A549 (cell line): ENCODE results near the gene CHST11. TPM values are rescaled to one million over a fixed set of nuclear protein-coding genes. Genes with fewer than 3 reads are reported as not detected.
"Not testable (repeated sequence)": the region's sequence is repeated elsewhere in the genome, so short reads cannot be mapped to it uniquely, and the experiment has no call there.

Experiments used
- ATAC-seq, 2 experiments: fragments of 200-7000 bp in 1 of 2; fragments of >200 bp in 1 of 2; cut with Nextera tagmentation in 1 of 2; cut with Tn5 transposase in 1 of 2; 3 replicates each; pipeline versions ENCODE4 v1.8.0 to v1.9.1; 2018 to 2020; ENCODE audit warnings: mild to moderate bottlenecking in 1 of 2, moderate library complexity in 1 of 2
- CTCF ChIA-PET: fragments of 300-600 bp; sonication (Branson Sonifier 250); formaldehyde crosslinking; extraction: SDS; loops from one replicate; lab custom pipeline; 2021; ENCODE audit warnings: antibody characterized with exemption, inconsistent platforms; lab: Yijun Ruan, JAX
- POLR2A ChIA-PET: fragments of 350-600 bp; formaldehyde crosslinking; extraction: SDS; loops from one replicate; lab custom pipeline; 2021; ENCODE audit warnings: antibody characterized with exemption, inconsistent platforms; lab: Yijun Ruan, JAX
- DNase-seq, 2 experiments: peaks; one replicate each; pipeline versions ENCODE4 v3.0.0 to v3.0.0-alpha.2; 2011 to 2016; ENCODE audit warnings: low read depth in 1 of 2, low spot score in 1 of 2
- FAIRE-seq: peaks from 2 replicates; lab custom pipeline; 2011; peaks lifted over from hg19 to GRCh38; lab: Jason Lieb, UNC
- H3K27ac ChIP-seq, 2 experiments: fragments of >200 bp; sonication (Bioruptor Twin); formaldehyde crosslinking; 3 replicates each; pipeline ENCODE4 v1.5.1; 2016 to 2017
- H3K4me1 ChIP-seq: fragments of >200 bp; sonication (Bioruptor Twin); formaldehyde crosslinking; 3 replicates; pipeline ENCODE4 v1.6.1; 2016
- H3K4me2 ChIP-seq: fragments of >200 bp; sonication (Bioruptor Twin); formaldehyde crosslinking; 3 replicates; pipeline ENCODE4 v1.6.1; 2016
- H3K4me3 ChIP-seq: fragments of >200 bp; sonication (Bioruptor Twin); formaldehyde crosslinking; 3 replicates; pipeline ENCODE4 v1.5.1; 2016
- H3K9me3 ChIP-seq: fragments of >200 bp; sonication (Bioruptor Twin); formaldehyde crosslinking; 3 replicates; pipeline ENCODE4 v1.6.1; 2016
- ATOH8 ChIP-seq: fragments of 250-450 bp; sonication (Bioruptor Pico); IDR thresholded peaks from 2 replicates; pipeline ENCODE4 v1.5.0; 2020; ENCODE audit warnings: low read depth, mild to moderate bottlenecking, moderate library complexity
- BHLHE40 ChIP-seq: IDR thresholded peaks from 2 replicates; pipeline ENCODE4 v1.6.1; 2012; ENCODE audit warnings: low read depth, low read length, inconsistent platforms
- CBX8 ChIP-seq: fragments of 200-600 bp; sonication (generic); IDR thresholded peaks from 2 replicates; pipeline ENCODE4 v1.6.1; 2016
- EHF ChIP-seq: fragments of 250-450 bp; sonication (Bioruptor Pico); IDR thresholded peaks from 2 replicates; pipeline ENCODE4 v1.5.0; 2020; ENCODE audit warnings: mild to moderate bottlenecking
- EHMT2 ChIP-seq: fragments of 200-600 bp; sonication (generic); IDR thresholded peaks from 2 replicates; pipeline ENCODE4 v1.6.1; 2016; ENCODE audit warnings: antibody characterized with exemption, low read depth, mild to moderate bottlenecking, moderate library complexity
- FOSB ChIP-seq: fragments of 250-450 bp; sonication (Bioruptor Pico); IDR thresholded peaks from 2 replicates; pipeline ENCODE4 v1.5.0; 2020; ENCODE audit warnings: mild to moderate bottlenecking, moderate library complexity
- FOXS1 ChIP-seq: fragments of 250-450 bp; sonication (Bioruptor Pico); IDR thresholded peaks from 2 replicates; pipeline ENCODE4 v1.5.0; 2020; ENCODE audit warnings: mild to moderate bottlenecking, moderate library complexity
- HDAC2 ChIP-seq: fragments of 200-600 bp; sonication (generic); IDR thresholded peaks from 2 replicates; pipeline ENCODE4 v1.6.1; 2016
- HEYL ChIP-seq: fragments of 250-450 bp; sonication (Bioruptor Pico); IDR thresholded peaks from 2 replicates; pipeline ENCODE4 v1.8.0; 2021; ENCODE audit warnings: mild to moderate bottlenecking, moderate library complexity
- KDM5A ChIP-seq: fragments of 200-600 bp; sonication (generic); IDR thresholded peaks from 2 replicates; pipeline ENCODE4 v1.6.1; 2016; ENCODE audit warnings: antibody characterized with exemption, mild to moderate bottlenecking
- MAFK ChIP-seq: fragments of 450-650 bp; IDR thresholded peaks from 2 replicates; pipeline ENCODE4 v1.6.1; 2014; ENCODE audit not compliant: partially characterized antibody
- MAX ChIP-seq: IDR thresholded peaks from 2 replicates; pipeline ENCODE4 v1.6.1; 2012
- MAZ ChIP-seq: fragments of 150-350 bp; IDR thresholded peaks from 2 replicates; pipeline ENCODE4 v1.6.1; 2014; ENCODE audit warnings: antibody characterized with exemption, low read depth, low read length, borderline replicate concordance
- RARB ChIP-seq: fragments of 250-450 bp; sonication (Bioruptor Pico); IDR thresholded peaks from 2 replicates; pipeline ENCODE4 v1.8.0; 2021; ENCODE audit warnings: mild to moderate bottlenecking, moderate library complexity
- RCOR1 ChIP-seq: fragments of 150-350 bp; IDR thresholded peaks from 2 replicates; pipeline ENCODE4 v1.6.1; 2014; ENCODE audit warnings: antibody characterized with exemption, low read length, low read depth
- RFX5 ChIP-seq: fragments of 450-650 bp; IDR thresholded peaks from 2 replicates; pipeline ENCODE4 v1.7.1; 2014; ENCODE audit warnings: antibody characterized with exemption, mild to moderate bottlenecking, moderate library complexity
- TP53 ChIP-seq: fragments of 250-450 bp; sonication (Bioruptor Pico); IDR thresholded peaks from 2 replicates; pipeline ENCODE4 v1.5.0; 2021; ENCODE audit warnings: mild to moderate bottlenecking, moderate library complexity
- ZFP36 ChIP-seq: fragments of 450-650 bp; IDR thresholded peaks from 2 replicates; pipeline ENCODE4 v1.6.1; 2014; ENCODE audit warnings: borderline replicate concordance; ENCODE audit not compliant: partially characterized antibody
- ZSCAN20 ChIP-seq: fragments of 250-450 bp; sonication (Bioruptor Pico); IDR thresholded peaks from 2 replicates; pipeline ENCODE4 v1.8.0; 2022; ENCODE audit warnings: mild to moderate bottlenecking, moderate library complexity
- WGBS: methylation state at CpG from one replicate; pipeline ENCODE4 v1.1.6; 2017; ENCODE audit errors: missing lambda C conversion rate; 5-methylcytosine and 5-hydroxymethylcytosine counted together
- polyA plus RNA-seq, 4 experiments: library from polyadenylated mRNA; depleted of rRNA in 3 of 4; stranded (reverse); fragments of >200 nt; fragmentation: RNase III in 1 of 4; extraction: RNeasy Plus Mini Kit Qiagen cat#74134 plus additional on column Dnase treatment in 1 of 4; gene quantifications; 2 replicates in 3 of 4; 3 replicates in 1 of 4; pipeline ENCODE4 v1.2.3, GENCODE V29; 2011 to 2017
- TF ChIP-seq, protein P1 (sequence below): fragments of 200-600 bp; sonication (generic); IDR thresholded peaks from 2 replicates; pipeline ENCODE4 v1.6.1; 2016; ENCODE audit warnings: antibody characterized with exemption, mild to moderate bottlenecking, moderate library complexity
- TF ChIP-seq, protein P2 (sequence below): fragments of 150-350 bp; IDR thresholded peaks from 2 replicates; pipeline ENCODE4 v1.6.1; 2014; ENCODE audit warnings: low read depth, mild to moderate bottlenecking, low read length

Gene CHST11
- polyA plus RNA-seq, 2 of the 4 experiments (the other 2 are of a cell fraction): 19.2 to 21.8 TPM

DNA sequence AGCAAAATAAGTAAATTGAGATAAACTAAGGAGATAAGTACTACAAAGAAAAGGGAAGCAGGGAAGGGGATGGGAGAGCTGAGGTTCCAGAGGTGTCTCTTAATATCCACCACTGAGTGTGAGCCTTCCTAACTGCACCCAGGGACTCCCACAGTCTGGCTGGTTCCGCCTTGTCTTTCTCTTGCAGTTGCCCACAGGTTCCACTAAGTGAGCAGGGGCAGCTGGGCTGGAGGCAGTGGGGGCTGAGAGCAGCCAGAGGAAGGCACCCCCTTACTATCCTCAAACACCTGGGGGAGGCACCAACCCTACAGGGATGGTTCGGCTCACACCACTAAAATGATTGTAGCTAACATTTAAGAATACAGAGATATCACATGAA, 286.4 kb downstream of the CHST11 start (continued):
- TF ChIP-seq, protein P1, sequence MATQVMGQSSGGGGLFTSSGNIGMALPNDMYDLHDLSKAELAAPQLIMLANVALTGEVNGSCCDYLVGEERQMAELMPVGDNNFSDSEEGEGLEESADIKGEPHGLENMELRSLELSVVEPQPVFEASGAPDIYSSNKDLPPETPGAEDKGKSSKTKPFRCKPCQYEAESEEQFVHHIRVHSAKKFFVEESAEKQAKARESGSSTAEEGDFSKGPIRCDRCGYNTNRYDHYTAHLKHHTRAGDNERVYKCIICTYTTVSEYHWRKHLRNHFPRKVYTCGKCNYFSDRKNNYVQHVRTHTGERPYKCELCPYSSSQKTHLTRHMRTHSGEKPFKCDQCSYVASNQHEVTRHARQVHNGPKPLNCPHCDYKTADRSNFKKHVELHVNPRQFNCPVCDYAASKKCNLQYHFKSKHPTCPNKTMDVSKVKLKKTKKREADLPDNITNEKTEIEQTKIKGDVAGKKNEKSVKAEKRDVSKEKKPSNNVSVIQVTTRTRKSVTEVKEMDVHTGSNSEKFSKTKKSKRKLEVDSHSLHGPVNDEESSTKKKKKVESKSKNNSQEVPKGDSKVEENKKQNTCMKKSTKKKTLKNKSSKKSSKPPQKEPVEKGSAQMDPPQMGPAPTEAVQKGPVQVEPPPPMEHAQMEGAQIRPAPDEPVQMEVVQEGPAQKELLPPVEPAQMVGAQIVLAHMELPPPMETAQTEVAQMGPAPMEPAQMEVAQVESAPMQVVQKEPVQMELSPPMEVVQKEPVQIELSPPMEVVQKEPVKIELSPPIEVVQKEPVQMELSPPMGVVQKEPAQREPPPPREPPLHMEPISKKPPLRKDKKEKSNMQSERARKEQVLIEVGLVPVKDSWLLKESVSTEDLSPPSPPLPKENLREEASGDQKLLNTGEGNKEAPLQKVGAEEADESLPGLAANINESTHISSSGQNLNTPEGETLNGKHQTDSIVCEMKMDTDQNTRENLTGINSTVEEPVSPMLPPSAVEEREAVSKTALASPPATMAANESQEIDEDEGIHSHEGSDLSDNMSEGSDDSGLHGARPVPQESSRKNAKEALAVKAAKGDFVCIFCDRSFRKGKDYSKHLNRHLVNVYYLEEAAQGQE: no peak
- no peak for TF ChIP-seq FOSB (CRISPR knock-in tag)
- TF ChIP-seq CBX8: no peak

DNA sequence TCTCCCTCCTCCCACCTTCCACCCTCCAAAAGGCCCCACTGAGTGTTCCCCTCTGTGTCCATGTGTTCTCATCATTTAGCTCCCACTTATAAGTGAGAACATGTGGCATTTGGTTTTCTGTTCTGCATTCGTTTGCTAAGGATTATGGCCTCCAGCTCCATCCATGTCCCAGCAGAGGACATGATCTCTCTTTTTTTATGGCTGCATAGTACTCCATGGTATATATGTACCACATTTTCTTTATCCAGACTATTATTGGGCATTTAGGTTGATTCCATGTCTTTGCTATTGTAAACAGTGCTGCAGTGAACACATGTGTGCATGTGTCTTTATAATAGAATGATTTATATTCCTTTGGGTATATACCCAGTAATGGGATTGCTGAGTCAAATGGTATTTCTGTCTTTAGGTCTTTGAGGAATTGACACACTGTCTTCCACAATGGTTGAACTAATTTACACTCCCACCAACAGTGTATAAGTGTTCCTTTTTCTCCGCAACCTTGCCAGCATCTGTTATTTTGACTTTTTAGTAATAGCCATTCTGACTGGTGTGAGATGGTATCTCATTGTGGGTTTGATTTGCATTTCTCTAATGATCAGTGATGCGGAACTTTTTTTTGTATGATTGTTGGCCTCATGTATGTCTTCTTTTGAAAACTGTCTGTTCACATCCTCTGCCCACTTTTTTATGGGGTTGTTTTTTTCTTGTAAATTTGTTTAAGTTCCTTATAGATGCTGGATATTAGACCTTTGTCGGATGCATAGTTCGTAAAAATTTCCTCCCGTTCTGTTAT, 287.2 kb downstream of the CHST11 start:
- ATAC-seq, H3K4me1 ChIP-seq, CTCF ChIA-PET, H3K4me2 ChIP-seq, DNase-seq, FAIRE-seq, H3K9me3 ChIP-seq, H3K27ac ChIP-seq, H3K4me3 ChIP-seq, POLR2A ChIA-PET: not testable (repeated sequence)
- 88% methylated on average over 6 of the region's 6 CpGs for WGBS

DNA sequence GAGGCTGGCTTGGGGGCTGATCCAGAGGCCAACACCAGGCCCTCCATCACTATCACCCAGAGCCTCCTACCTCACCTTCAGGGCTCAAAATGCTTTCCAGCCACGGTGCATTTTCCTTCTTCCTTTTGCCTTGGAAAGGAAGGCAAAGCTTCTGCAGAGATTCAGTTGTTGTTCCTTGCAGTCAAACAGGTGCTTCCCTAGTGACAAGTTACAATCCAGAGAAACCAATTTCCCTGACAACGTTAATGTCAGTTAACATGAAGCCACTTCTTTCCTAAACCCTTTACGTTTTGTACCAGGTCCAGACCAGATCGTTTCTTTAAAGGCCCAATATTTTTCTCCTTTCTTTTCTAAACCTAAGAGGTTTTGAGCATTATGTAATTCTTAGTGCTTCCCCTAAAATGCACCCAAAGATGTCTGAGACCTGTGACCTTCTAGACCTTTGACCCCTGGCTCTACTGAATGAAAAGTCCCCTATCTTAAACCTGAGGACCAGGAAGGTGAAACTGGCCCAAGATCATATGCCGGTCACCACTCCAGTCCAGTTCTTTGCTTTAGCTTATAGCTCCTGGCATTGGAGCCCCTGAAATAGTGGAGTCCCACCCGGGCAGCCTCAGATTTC, 289.8 kb downstream of the CHST11 start:
- ChIA-PET CTCF (interaction anchor here (1.8 kb wide), 1 partner anchor 11 kb away, joined by 5 read pairs; no protein-coding TSS in a partner anchor), POLR2A (no interaction called here)
- DNase-seq (no peak), ATAC-seq (no peak), FAIRE-seq (no peak)
- H3K9me3 ChIP-seq: no peaks in the 10 kb centered on the region
- H3K27ac ChIP-seq: no peak overlapping the region
- no peak overlapping the region for H3K4me3 ChIP-seq
- 85% methylated on average over 6 of the region's 6 CpGs for WGBS
- H3K4me1 ChIP-seq: 0 out of 3 replicates have a peak, but pooled peaks cover 5% of the 10 kb centered on the region
- TF ChIP-seq TP53 (CRISPR knock-in tag) (no peak), ATOH8 (CRISPR knock-in tag) (no peak), ZFP36 (no peak), ZSCAN20 (CRISPR knock-in tag) (no peak), BHLHE40 (no peak), EHF (CRISPR knock-in tag) (no peak), HDAC2 (no peak), FOSB (CRISPR knock-in tag) (no peak), MAZ (no peak), EHMT2 (no peak), MAX (no peak), RARB (CRISPR knock-in tag) (no peak), KDM5A (no peak), RFX5 (no peak), HEYL (CRISPR knock-in tag) (no peak), MAFK (no peak), FOXS1 (CRISPR knock-in tag) (no peak), RCOR1 (no peak)
- TF ChIP-seq, protein P2, sequence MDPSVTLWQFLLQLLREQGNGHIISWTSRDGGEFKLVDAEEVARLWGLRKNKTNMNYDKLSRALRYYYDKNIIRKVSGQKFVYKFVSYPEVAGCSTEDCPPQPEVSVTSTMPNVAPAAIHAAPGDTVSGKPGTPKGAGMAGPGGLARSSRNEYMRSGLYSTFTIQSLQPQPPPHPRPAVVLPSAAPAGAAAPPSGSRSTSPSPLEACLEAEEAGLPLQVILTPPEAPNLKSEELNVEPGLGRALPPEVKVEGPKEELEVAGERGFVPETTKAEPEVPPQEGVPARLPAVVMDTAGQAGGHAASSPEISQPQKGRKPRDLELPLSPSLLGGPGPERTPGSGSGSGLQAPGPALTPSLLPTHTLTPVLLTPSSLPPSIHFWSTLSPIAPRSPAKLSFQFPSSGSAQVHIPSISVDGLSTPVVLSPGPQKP: no peak
- TF ChIP-seq, protein P1: no peak
- H3K4me2 ChIP-seq: no peak overlapping the region
